HG03025 (cell line): Measurements from ENCODE around the gene TICAM1.
"Not testable (repeated sequence)": the region's sequence is repeated elsewhere in the genome, so short reads cannot be mapped to it uniquely, and the experiment has no call there.

Experiments used
- ATAC-seq: cut with Tn5 transposase; IDR thresholded peaks from one replicate; pipeline ENCODE4 v1.9.1; 2021; ENCODE audit warnings: mild to moderate bottlenecking, moderate library complexity; ENCODE audit not compliant: unreplicated experiment, low FRiP score

TICAM1 gene

GRCh38 chr19:4845975-4846374, 14.5 kb upstream of the TICAM1 start:
- ATAC-seq: not testable (repeated sequence)

DNA sequence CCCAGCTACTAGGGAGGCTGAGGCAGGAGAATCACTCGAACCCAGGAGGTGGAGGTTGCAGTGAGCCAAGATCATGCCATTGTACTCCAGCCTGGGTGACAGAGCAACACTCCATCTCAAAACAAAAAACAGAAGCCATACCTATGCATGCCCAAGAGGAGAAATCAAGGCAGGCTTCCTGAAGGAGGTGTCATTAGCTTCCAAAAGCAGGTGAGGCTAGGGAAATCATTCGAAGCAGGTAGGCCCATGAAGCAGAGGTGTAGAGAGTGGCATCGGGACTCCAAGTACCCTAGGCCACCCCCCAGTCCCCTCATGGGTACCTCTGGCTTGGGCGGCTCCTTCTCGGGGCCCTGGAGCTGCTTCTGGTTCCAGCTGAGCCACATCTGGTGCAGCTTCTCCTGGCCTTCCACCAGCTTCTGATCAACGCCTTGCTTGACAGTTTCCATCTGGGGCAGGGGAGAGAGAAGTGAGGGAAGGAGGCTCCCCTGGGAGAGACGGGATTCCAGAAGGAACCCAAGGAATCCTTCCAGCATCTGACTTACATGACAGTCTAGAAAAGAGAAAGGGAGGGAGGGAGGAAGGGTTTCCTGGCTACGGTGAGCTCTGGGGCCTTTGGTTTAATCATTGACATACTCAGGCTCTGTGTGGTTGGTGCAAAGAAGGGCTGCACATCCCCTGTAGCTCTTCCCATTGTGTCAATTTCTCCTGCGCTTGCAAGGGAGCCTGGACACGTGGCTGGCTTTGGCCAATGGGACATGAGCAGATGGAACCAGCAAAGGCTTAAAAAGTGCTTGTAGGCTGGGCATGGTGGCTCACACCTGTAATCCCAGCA, 13.1 kb upstream of the TICAM1 start:
- no peak for ATAC-seq

- no peak for ATAC-seq
Observed at GRCh38 chr19:4843647-4843965, 12.1 kb upstream of the TICAM1 start.

DNA sequence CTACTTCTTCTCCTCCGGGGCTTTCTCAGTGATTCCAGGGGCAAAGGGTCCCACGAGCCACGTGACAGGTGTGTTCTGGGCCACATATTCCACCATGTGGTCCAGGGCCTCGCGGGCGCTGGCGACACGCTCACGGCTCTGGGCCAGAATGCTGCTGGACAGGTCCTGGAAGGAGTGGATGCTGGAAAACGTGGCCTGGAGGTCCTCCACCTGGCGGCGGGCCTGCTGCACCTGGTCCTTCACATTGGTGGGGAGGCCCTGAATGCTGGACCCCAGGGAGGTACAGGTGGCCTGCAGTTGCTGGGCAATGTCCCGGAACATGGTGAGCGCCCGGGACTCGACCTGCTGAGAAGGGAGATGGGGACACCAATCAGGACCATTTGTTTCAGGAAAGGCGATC, 7.7 kb upstream of the TICAM1 start:
- ATAC-seq: no peak

DNA sequence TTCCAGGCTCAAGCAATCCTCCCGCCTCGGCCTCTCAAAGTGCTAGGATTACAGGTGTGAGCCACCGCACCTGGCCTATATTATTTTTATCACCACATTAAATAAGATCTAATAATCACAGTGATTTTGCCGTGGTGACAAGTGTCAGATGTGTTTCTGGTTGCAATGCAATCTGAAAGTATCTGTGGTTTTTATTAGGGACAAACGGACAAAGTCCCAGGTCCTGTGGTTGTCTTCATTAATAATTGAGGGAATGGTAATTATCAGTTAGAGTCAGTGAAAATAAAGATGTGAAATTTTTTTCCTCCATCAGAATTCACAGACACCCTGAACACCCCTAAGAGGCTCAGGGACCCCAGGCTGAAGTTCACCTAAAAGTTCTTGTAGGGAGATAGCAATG, 1.3 kb upstream of the TICAM1 start:
- no peak for ATAC-seq

DNA sequence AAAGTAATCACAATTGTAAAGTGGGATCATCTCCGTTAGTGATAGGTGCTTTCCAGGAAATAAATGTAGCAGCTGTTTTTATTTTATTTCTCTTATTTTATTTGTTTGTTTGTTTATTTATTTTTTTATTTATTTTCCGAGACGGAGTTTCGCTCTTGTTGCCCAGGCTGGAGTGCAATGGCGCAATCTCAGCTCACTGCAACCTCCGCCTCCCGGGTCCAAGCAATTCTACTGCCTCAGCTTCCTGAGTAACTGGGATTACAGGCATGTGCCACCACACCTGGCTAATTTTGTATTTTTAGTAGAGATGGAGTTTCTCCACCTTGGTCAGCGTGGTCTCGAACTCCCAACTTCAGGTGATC, 448 bp upstream of the TICAM1 start:
- not testable (repeated sequence) for ATAC-seq

DNA sequence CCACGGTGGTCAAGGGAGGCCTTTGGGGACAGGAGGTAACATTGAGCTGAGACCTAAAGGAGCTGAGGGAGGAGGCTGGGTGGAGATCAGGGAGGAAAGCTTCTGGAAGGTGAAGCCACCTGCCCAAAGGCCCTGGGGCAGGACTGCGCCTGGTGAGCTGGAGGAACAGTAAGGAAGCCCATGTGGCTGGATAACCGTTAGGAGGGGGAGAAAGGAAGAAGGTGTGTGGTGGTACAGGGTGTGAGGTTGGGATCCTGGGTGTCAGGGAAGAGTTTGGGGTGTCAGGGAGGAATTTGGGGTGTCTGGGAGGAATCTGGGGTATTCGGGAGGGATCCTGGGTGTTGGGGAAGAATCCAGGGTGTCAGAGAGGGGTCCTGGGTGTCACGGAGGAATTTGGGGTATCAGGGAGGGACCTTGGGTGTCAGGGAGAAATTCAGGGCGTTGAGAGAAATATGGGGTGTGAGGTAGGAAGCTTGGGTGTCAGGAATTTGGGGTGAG, 695 bp downstream of the TICAM1 start:
- ATAC-seq: no peak

DNA sequence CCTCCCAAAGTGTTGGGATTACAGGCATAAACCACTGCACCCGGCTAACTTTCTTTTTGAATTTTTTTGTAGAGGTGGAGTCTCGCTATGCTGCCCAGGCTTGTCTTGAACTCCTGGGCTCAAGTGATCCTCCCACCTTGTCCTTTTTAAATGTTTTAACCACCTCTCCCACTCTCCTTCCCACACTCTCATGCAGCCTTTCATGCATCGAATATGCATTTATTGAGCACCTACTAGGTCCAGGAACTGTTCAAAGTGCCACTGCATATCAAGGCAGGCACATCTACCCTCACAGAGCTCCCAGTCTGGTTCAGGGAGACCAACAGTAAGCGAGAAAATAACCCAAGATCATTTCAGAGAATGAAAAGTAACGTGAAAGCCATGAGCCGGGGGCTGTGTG, 1.2 kb downstream of the TICAM1 start:
- ATAC-seq: no peak

GRCh38 chr19:4829001-4829712, 2.4 kb downstream of the TICAM1 start:
- no peak for ATAC-seq

GRCh38 chr19:4823577-4823976, 7.9 kb downstream of the TICAM1 start:
- no peak for ATAC-seq

- not testable (repeated sequence) for ATAC-seq
Observed at GRCh38 chr19:4822354-4822753, 9.2 kb downstream of the TICAM1 start.

- ATAC-seq: no peak
Observed at GRCh38 chr19:4821265-4821664, 10.2 kb downstream of the TICAM1 start.

DNA sequence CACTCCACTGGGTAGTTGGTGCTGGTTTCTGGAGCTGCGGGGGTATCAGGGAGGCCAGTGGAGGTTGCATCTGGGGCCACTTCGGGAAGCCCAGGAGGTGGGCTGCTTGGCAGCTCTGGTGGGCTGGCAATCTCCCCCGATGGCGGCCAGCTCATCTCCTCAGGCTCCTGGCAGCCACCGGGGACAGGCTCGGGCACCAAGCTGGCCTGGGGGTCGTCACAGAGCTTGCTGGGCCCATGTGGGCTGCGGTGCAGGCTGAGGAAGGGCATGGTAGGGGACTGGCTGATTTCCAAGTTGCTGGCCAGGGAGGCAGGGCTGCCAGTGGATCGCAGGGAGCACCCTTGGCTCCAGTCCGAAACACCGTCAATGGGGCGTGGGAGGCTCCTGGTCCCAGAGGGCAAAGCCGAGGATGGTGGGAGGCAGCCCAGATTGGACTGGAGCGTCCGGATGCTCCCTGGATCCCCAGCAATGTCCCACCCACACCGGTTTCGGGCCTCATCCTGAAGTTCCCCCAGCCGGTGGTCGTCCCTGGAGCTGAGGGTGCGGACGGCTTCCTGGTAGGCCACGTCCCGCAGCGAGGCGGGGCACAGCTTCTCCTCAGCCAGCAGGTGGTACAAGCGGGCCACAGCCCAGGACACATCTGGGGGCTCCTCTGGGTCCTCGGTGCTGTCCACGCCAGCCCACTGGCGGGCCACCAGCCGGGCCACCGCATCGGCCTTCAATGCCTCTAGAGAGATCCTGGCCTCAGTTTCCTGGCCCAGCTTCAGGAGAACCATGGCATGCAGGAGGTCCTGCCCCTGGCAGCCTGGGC, 13.8 kb downstream of the TICAM1 start:
- ATAC-seq: no peak

DNA sequence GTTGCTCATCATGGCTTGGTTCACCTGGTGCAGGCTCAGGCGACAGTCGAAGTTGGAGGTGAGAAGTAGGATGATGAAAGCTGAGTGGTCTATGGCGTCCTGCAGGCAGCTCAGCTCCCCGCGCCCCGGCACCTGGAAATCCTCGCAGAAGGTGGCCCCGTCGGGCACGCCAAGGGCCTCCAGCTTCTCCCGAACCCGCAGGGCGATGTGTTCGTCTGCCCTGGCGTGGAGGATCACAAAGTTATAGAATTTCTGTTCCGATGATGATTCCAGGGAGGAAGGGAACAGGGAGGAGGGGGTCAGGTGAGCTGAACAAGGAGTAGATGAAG, 14.6 kb downstream of the TICAM1 start:
- ATAC-seq: no peak

DNA sequence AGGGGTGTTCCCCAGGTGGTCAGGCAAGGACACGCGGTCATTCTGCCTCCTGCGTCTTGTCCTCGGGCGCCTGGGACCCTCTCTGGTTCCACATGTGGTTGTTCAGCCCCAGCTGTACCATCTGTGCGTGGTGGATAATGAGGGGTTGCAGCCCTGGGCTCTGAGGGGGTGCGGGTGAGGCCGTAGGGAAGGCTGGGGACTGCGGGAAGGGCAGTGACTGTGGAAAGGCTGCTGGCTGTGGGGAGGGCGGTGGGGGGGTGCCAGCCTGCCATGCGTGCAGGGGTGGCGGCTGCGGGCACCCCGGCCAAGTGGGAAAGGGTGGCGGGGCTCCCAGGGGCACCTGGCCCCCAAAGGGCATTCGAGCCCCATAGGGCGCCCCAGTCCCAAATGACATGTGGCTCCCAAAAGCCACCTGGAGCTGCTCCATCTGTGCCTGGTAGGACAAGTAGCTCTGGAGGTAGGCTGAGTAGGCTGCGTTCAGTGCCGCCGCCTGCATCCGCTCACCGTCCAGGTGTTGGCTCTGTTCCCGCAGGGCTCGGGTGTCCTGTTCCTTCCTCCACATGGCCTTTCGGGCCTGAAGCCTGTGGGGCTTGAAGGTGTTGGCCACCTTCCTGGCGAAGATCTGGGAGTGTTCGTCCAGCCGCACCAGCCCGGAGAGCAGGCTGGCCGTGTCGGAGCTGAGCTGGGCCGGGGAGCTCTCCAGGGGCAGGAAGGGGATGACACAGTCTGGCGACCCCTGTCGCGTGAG, 15.1 kb downstream of the TICAM1 start:
- no peak for ATAC-seq

DNA sequence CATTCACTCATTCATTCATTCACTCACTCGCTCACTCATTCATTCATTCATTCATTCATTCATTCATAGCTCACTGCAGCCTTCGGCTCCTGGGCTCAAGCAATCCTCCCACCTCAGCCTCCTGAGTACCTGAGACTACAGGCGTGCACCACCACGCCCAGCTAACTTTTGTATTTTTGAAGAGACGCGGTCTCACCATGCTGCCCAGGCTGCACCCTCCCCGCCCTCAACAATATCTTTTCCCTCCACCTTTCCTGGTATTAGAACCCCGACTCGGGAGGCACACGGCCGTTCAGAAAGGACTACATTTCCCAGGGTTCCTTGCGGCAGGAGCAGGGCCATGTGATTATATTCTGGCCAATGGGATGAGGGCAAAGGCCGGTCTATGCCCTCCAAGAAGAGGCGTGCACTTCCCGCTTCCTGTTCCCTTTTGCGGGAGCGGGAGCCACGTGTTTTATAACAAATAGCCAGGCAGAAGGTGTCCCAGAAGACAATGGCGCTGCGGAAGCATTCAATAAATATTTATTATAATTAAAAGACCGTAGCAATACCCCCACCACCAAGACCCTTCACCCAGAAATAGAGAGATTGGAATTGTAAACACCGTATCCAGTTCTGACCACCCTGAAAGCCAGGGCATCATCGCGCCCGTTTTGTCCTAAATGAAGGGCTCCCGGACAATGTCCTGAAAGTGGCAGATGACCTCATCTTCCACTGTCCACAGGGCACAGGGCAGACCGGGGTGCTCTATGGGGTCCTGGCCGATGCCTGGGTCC, 15.9 kb downstream of the TICAM1 start:
- no peak for ATAC-seq

DNA sequence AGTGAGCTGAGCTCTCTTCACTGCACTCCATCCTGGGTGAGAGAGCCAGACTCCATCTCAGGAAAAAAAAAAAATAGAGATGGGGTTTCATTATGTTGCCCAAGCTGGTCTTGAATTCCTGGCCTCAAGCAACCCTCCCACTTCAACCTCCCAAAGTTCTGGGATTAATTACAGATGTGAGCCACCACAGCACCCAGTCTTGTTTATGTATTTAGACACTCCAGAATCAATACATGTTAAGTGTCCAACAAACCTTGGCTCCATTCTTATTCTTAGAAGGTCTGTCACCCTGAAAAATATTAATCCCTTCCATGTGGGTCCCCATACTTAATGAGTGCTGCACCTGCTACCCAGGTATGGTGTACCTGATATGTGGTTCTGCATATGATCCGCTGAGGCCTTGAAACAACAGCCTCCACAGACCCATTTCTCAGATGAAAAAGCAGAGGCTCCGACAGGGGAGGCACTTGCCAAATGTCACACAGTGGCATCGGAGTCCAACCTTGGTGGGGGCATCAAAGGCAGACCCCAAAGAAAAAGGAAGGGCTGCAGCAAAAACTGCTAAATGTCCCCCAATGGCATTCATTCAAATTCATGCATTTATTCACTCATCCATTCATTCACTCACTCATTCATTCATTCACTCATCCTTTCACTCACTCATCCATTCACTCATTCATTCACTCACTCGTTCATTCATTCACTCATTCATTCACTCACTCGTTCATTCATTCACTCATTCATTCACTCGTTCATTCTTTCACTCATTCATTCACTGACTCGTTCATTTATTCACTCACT, 16.7 kb downstream of the TICAM1 start:
- no peak for ATAC-seq

DNA sequence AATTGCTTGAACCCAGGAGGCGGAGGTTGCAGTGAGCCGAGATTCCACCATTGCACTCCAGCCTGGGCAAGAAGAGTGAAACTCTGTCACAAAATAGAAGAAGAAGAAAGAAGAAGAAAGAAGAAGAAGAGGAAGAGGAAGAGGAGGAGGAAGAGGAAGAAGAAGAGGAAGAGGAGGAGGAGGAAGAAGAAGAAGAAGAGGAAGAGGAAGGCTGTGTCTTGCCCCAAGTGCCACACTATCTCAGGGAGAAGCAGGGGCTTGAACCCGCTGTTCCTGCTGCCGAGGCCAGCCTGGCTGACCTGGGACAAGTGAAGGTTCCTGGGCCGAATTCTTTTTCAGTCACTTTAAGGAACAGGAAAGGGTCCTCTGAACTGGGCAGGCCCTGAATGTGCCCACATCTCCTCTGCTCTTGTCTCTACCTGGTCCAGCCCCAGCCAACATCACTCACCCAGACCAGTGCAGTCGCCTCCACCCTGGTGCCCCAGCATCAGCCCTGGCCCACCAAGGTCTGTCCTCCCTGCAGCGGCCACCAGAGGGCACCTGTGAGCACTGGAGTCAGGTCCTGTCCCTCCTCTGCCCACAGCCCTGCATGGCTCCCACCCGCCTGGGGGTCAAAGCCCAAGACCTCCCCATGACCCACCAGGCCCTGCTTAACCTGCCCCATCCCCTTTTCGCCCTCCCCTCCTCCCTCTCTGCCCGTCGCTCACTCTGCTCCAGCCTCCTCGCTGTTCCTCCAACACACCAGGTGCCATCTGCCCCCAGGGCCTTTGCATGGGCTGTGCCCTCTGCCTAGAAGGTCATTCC, 20.0 kb downstream of the TICAM1 start:
- no peak for ATAC-seq
